ENCODE data around the gene VTCN1.

VTCN1 gene

GRCh38 chr1:117241512-117241911, 30.8 kb upstream of the VTCN1 start:
- in situ Hi-C loops (cut with HindIII; ENCODE audit: low sequenced_read_pairs) = no loop called here
- DNase-seq (ENCODE audit: low read depth) = no peak
- no peak for TF ChIP-seq CTCF (IDR thresholded peaks at IDR 0.05; ENCODE audit: low read depth, low read length, missing control alignments)
- no peak overlapping the region for H3K4me3 ChIP-seq (ENCODE audit: low read depth, low read length)

GRCh38 chr1:117240547-117240946, 29.8 kb upstream of the VTCN1 start:
- DNase-seq (ENCODE audit: low read depth) = no peak
- no peak for TF ChIP-seq CTCF (IDR thresholded peaks at IDR 0.05; ENCODE audit: low read depth, low read length, missing control alignments)
- no peak overlapping the region for H3K4me3 ChIP-seq (ENCODE audit: low read depth, low read length)
- in situ Hi-C loops (cut with HindIII; ENCODE audit: low sequenced_read_pairs) = no loop called here

GRCh38 chr1:117239467-117239866, 28.7 kb upstream of the VTCN1 start:
- no peak overlapping the region for H3K4me3 ChIP-seq (ENCODE audit: low read depth, low read length)
- DNase-seq (ENCODE audit: low read depth) = no peak
- no peak for TF ChIP-seq CTCF (IDR thresholded peaks at IDR 0.05; ENCODE audit: low read depth, low read length, missing control alignments)
- in situ Hi-C loops (cut with HindIII; ENCODE audit: low sequenced_read_pairs) = no loop called here

GRCh38 chr1:117237726-117238381, 27.1 kb upstream of the VTCN1 start:
- no peak overlapping the region for H3K4me3 ChIP-seq (ENCODE audit: low read depth, low read length)
- in situ Hi-C loops (cut with HindIII; ENCODE audit: low sequenced_read_pairs) = no loop called here
- TF ChIP-seq CTCF (IDR thresholded peaks at IDR 0.05; ENCODE audit: low read depth, low read length, missing control alignments) = no peak
- DNase-seq (ENCODE audit: low read depth) = no peak

- DNase-seq (ENCODE audit: low read depth) = no peak
- TF ChIP-seq CTCF (IDR thresholded peaks at IDR 0.05; ENCODE audit: low read depth, low read length, missing control alignments) = no peak
- in situ Hi-C loops (cut with HindIII; ENCODE audit: low sequenced_read_pairs) = no loop called here
- no peak overlapping the region for H3K4me3 ChIP-seq (ENCODE audit: low read depth, low read length)
Measured at GRCh38 chr1:117235863-117236465, 25.2 kb upstream of the VTCN1 start.

GRCh38 chr1:117232531-117232930, 21.8 kb upstream of the VTCN1 start:
- TF ChIP-seq CTCF (IDR thresholded peaks at IDR 0.05; ENCODE audit: low read depth, low read length, missing control alignments) = no peak
- in situ Hi-C loops (cut with HindIII; ENCODE audit: low sequenced_read_pairs) = no loop called here
- DNase-seq (ENCODE audit: low read depth) = peak; percentile 23
- H3K4me3 ChIP-seq (ENCODE audit: low read depth, low read length) = no peak overlapping the region
